Stimulated activated naive CD8-positive, alpha-beta T cell treated with anti-CD3 and anti-CD28 coated beads, Interleukin-15, Interleukin-2, amounts not matched to agents 100 U/mL and 50 U/mL, for 24 hours (primary cell): ENCODE data around the gene SPSB1.

Experiments used
- ATAC-seq: fragments of 150-1000 bp; cut with Tn5 transposase; one replicate; pipeline ENCODE4 v1.10.0; 2021
- DNase-seq: peaks from one replicate; pipeline ENCODE4 v3.0.0; 2021

Gene SPSB1

GRCh38 chr1:9302745-9303524 is 10.2 kb downstream of the SPSB1 start:
- DNase-seq (no peak), ATAC-seq (no peak)

- DNase-seq (no peak), ATAC-seq (no peak)
Measured at GRCh38 chr1:9303916-9304315, 11.2 kb downstream of the SPSB1 start.

- no peak for ATAC-seq
Measured at GRCh38 chr1:9305216-9305615, 12.5 kb downstream of the SPSB1 start.

GRCh38 chr1:9306006-9306405 is 13.3 kb downstream of the SPSB1 start:
- no peak for DNase-seq
- no peak for ATAC-seq

More at GRCh38 chr1:9305216-9305615, 12.5 kb downstream of the SPSB1 start:
- DNase-seq, result no peak

GRCh38 chr1:9307303-9307702 is 14.6 kb downstream of the SPSB1 start:
- no peak for ATAC-seq
- DNase-seq, result no peak

GRCh38 chr1:9308236-9308785 is 15.6 kb downstream of the SPSB1 start:
- ATAC-seq (no peak), DNase-seq (no peak)

- ATAC-seq, result no peak
- DNase-seq, result no peak
Measured at GRCh38 chr1:9309080-9309479, 16.4 kb downstream of the SPSB1 start.

GRCh38 chr1:9309991-9310390 is 17.3 kb downstream of the SPSB1 start:
- ATAC-seq, result no peak

GRCh38 chr1:9311029-9311428 is 18.3 kb downstream of the SPSB1 start:
- ATAC-seq (no peak), DNase-seq (no peak)

More at GRCh38 chr1:9309991-9310390, 17.3 kb downstream of the SPSB1 start:
- DNase-seq, result no peak

GRCh38 chr1:9311479-9311878 is 18.8 kb downstream of the SPSB1 start:
- ATAC-seq, result no peak
- DNase-seq, result no peak

GRCh38 chr1:9312168-9312720 is 19.6 kb downstream of the SPSB1 start:
- DNase-seq, result no peak

GRCh38 chr1:9313576-9313975 is 20.9 kb downstream of the SPSB1 start:
- ATAC-seq, result no peak
- DNase-seq, result no peak

More at GRCh38 chr1:9312168-9312720, 19.6 kb downstream of the SPSB1 start:
- ATAC-seq, result no peak

- ATAC-seq (no peak), DNase-seq (no peak)
Measured at GRCh38 chr1:9314111-9314510, 21.4 kb downstream of the SPSB1 start.

- ATAC-seq (no peak), DNase-seq (no peak)
Measured at GRCh38 chr1:9314711-9315379, 22.2 kb downstream of the SPSB1 start.

GRCh38 chr1:9315411-9316079 is 22.9 kb downstream of the SPSB1 start:
- DNase-seq (peak; percentile 61), ATAC-seq (peak; percentile 78)

GRCh38 chr1:9316080-9316444 is 23.4 kb downstream of the SPSB1 start:
- ATAC-seq (peak; percentile 47), DNase-seq (peak; percentile 37)

- DNase-seq (no peak), ATAC-seq (no peak)
Measured at GRCh38 chr1:9316512-9316911, 23.8 kb downstream of the SPSB1 start.

- no peak for ATAC-seq
- DNase-seq, result no peak
Measured at GRCh38 chr1:9317072-9317471, 24.4 kb downstream of the SPSB1 start.

- ATAC-seq (no peak), DNase-seq (peak; percentile 14)
Measured at GRCh38 chr1:9317591-9318417, 25.1 kb downstream of the SPSB1 start.

- ATAC-seq (no peak), DNase-seq (no peak)
Measured at GRCh38 chr1:9319208-9319788, 26.6 kb downstream of the SPSB1 start.
